A549 treated with Hydrocortisone at 1 μM for 4 hours (cell line): ENCODE measurements around the gene CHCHD5. TPM values are rescaled to one million over a fixed set of nuclear protein-coding genes. Genes with fewer than 3 reads are reported as not detected.

ENCODE experiments used
- total RNA-seq: library from RNA; stranded (reverse); fragments of 200-300 nt; extraction: Qiagen RNA extraction; gene quantifications from 5 replicates; pipeline ENCODE4 v1.2.3, GENCODE V29; 2022

CHCHD5 gene, protein sequence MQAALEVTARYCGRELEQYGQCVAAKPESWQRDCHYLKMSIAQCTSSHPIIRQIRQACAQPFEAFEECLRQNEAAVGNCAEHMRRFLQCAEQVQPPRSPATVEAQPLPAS
- 57.5 to 65.1 TPM (median 59.7 TPM) in 5 replicates for total RNA-seq

DNA sequence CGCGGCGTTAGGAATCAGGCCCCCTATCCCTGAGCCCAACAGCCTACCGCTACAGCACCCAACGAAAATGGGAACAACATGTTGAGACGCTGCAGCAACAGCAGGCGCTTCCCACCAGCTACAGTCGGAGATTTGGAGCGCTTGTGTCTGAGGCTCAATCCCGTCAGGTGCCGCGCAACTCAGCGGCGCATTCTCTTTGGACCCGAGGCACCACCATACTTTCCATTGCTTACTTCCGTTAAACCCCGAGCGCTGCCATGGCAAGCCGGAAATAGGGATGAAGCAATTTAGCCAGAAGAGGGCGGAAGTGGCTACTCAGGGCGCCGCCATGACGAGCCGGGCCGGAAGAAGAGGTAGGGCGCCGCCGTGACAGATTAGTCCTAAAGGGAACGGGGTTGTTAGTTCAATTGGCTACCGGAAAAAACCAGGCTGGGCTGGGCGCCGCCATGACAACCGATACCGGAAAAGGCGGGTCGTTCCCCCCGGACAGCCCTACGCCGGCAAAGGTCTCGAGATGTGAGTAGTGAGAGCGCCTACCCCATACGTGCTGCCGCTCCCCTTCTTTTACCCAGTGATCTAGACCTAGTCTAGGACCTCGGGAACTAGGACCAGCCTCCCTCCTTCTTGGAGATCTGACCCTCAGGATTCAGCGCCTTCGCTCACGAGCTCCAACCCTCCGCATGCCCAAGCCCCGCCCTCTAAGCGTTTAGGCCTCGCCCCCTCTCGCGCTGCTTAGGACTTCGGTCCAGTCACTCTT is at the start of gene CHCHD5:
Gene CHCHD5, plus strand, starts transcription at position 476 of the 757 bp plus-strand sequence. Its CDS starts 39 bp downstream, at position 515.

DNA sequence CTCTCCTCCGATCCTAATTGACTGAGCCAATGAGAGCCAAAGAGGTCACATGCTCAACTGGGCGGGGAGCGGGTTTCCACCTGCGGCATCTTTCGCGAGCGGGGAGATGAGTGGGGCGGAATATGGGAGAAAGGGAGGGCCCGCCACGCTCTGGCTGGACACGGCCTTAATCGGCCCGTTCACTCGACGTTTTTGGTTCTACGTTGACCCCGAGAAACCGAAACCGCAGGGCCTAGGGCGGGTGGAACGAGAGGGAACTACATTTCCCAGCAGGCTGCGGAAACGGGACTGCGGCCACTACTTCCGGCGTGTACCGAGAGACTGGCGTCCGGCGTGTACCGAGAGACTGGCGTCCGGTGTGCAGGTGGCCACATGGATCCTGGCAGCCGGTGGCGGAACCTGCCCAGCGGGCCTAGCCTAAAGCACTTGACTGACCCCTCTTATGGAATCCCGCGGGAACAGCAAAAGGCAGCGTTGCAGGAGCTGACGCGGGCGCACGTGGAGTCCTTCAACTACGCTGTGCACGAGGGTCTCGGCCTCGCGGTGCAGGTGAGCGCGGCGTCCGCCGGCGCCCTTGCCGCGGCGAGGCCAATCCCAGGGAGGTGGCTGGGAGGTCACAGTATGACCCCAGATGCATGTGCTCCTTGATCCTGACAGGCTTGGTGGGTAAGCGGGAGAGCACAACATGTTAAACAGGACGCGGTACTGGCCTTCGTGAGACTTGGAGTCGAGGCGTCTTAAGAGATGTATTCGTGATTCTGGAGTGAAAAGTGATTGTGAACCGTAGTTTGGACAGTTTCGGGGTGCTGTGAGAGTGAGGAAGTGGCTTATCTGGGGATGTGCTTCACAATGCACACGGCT is 42.1 kb upstream of the CHCHD5 start, which contains the start of gene POLR1B:
Gene POLR1B, plus strand, starts transcription at position 343 of the 861 bp plus-strand sequence. Its CDS starts 30 bp downstream, at position 373.

Other genes starting within 250 kb of the CHCHD5 start
- 2.3 to 4.7 TPM (median 2.9 TPM) in 5 replicates for gene RGPD8, start 151.0 kb upstream of the CHCHD5 start, total RNA-seq
- gene TTL, start 102.5 kb upstream of the CHCHD5 start, total RNA-seq: 34.7 to 41.0 TPM (median 37.8 TPM) in 5 replicates
- gene POLR1B, start 42.1 kb upstream of the CHCHD5 start, total RNA-seq: 22.0 to 31.3 TPM (median 22.6 TPM) in 5 replicates
- 135 to 183 TPM (median 150 TPM) in 5 replicates for gene SLC20A1, start 61.3 kb downstream of the CHCHD5 start, total RNA-seq
- not detected in 5 replicates for gene NT5DC4, start 136.4 kb downstream of the CHCHD5 start, total RNA-seq
- gene CKAP2L, start 180.0 kb downstream of the CHCHD5 start, total RNA-seq: 12.3 to 18.6 TPM (median 14.4 TPM) in 5 replicates
- 0.17 to 0.24 TPM (median 0.23 TPM) in 5 replicates for gene IL1A, start 199.9 kb downstream of the CHCHD5 start, total RNA-seq